ENCODE data around the gene PYGB. TPM values are rescaled to one million over a fixed set of nuclear protein-coding genes. Genes with fewer than 3 reads are reported as not detected.

The PYGB gene
- total RNA-seq, 1 experiment from 2014 or later: 78.9 TPM

GRCh38 chr20:25252686-25253421, 5.0 kb downstream of the PYGB start:
- Histone ChIP-seq H3K9me3 (no peaks in the 10 kb centered on the region), H3K4me1 (peaks cover 20% of the 10 kb centered on the region), H3K36me3 (ENCODE audit: control insufficient read depth, insufficient read depth, low read length) (no peaks in the 10 kb centered on the region; the same call in 1 of the 2 replicates), H3K27me3 (replicated peaks; ENCODE audit: control insufficient read depth, insufficient read depth, low read length) (no peaks in the 10 kb centered on the region), H3K4me3 (ENCODE audit: low read depth, low read length) (no peak overlapping the region)
- H3K27me3 Mint-ChIP-seq (ENCODE audit: insufficient read depth, unreplicated experiment): no peaks in the 10 kb centered on the region
- TF ChIP-seq, protein P1, sequence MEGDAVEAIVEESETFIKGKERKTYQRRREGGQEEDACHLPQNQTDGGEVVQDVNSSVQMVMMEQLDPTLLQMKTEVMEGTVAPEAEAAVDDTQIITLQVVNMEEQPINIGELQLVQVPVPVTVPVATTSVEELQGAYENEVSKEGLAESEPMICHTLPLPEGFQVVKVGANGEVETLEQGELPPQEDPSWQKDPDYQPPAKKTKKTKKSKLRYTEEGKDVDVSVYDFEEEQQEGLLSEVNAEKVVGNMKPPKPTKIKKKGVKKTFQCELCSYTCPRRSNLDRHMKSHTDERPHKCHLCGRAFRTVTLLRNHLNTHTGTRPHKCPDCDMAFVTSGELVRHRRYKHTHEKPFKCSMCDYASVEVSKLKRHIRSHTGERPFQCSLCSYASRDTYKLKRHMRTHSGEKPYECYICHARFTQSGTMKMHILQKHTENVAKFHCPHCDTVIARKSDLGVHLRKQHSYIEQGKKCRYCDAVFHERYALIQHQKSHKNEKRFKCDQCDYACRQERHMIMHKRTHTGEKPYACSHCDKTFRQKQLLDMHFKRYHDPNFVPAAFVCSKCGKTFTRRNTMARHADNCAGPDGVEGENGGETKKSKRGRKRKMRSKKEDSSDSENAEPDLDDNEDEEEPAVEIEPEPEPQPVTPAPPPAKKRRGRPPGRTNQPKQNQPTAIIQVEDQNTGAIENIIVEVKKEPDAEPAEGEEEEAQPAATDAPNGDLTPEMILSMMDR (IDR thresholded peaks at IDR 0.05; ENCODE audit: insufficient read depth in 1 of 2, low read depth in 1 of 2, low read length in 1 of 2, severe bottlenecking in 1 of 2, unreplicated experiment in 1 of 2): no peak
- no peak overlapping the region for H3K27ac Mint-ChIP-seq (ENCODE audit: unreplicated experiment)
- CTCF ChIA-PET: no interaction called here
- POLR2A ChIA-PET: interaction anchor here (0.5 to 1.4 kb wide), 2 partner anchors 57 to 248 kb away, joined by 4 to 5 read pairs; partner anchors contain the start of gene ENTPD6
- no TSS peak for BruUV-seq (replicated peaks)
- intact Hi-C loops (cut with micrococcal nuclease; ENCODE audit: unreplicated experiment): no loop called here
- H3K4me1 Mint-ChIP-seq (ENCODE audit: low read depth, unreplicated experiment): peaks cover 6% of the 10 kb centered on the region
- H3K4me3 Mint-ChIP-seq (ENCODE audit: unreplicated experiment): no peak overlapping the region
- no peak for DNase-seq
- no peaks in the 10 kb centered on the region for H3K9me3 Mint-ChIP-seq (ENCODE audit: unreplicated experiment)
- peaks cover 19% of the 10 kb centered on the region for H3K36me3 Mint-ChIP-seq (ENCODE audit: insufficient read depth, unreplicated experiment)

DNA sequence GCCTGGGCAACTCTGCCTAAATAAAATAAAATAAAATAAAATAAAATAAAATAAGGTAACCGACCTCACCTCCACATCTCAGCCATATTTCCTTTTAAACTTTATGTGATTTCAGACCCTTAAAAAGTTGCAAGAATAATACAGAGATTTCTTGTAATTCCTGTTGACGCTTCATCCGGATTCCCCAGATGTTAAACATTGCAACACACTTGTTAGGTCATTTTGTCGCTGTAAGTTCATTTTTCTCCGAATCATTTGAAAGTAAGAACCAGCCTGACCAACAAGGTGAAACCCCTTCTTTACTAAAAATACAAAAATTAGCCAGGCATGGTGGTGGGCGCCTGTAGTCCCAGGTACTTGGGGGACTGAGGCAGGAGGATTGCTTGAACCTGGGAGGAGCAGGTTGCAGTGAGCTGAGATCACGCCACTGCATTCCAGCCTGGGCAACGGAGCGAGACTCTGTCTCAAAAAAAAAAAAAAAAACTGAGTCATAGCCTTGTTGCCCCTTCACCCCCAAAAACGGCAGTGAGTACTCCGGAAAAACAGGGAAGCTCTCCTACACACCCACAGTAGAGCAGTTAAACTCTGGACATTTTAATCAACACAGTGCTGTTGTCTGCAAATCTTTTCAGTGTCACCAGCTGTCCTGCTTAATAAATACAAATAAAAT, 5.9 kb downstream of the PYGB start:
- TF ChIP-seq, protein P1 (IDR thresholded peaks at IDR 0.05; ENCODE audit: insufficient read depth in 1 of 2, low read depth in 1 of 2, low read length in 1 of 2, severe bottlenecking in 1 of 2, unreplicated experiment in 1 of 2): no peak
- Mint-ChIP-seq H3K27ac (ENCODE audit: unreplicated experiment) (no peak overlapping the region), H3K4me1 (ENCODE audit: low read depth, unreplicated experiment) (peaks cover 6% of the 10 kb centered on the region), H3K27me3 (ENCODE audit: insufficient read depth, unreplicated experiment) (no peaks in the 10 kb centered on the region), H3K36me3 (ENCODE audit: insufficient read depth, unreplicated experiment) (peaks cover 19% of the 10 kb centered on the region), H3K9me3 (ENCODE audit: unreplicated experiment) (no peaks in the 10 kb centered on the region), H3K4me3 (ENCODE audit: unreplicated experiment) (no peak overlapping the region)
- ChIA-PET POLR2A (no interaction called here), CTCF (no interaction called here)
- no TSS peak for BruUV-seq (replicated peaks)
- Histone ChIP-seq H3K36me3 (ENCODE audit: control insufficient read depth, insufficient read depth, low read length) (no peaks in the 10 kb centered on the region; the same call in 1 of the 2 replicates), H3K4me3 (ENCODE audit: low read depth, low read length) (no peak overlapping the region), H3K9me3 (no peaks in the 10 kb centered on the region), H3K27me3 (replicated peaks; ENCODE audit: control insufficient read depth, insufficient read depth, low read length) (no peaks in the 10 kb centered on the region), H3K4me1 (peaks cover 20% of the 10 kb centered on the region)
- DNase-seq: no peak
- intact Hi-C loops (cut with micrococcal nuclease; ENCODE audit: unreplicated experiment): no loop called here

- Histone ChIP-seq H3K4me1 (peaks cover 14% of the 10 kb centered on the region), H3K9me3 (no peaks in the 10 kb centered on the region), H3K36me3 (ENCODE audit: control insufficient read depth, insufficient read depth, low read length) (no peaks in the 10 kb centered on the region; the same call in none of the 2 replicates), H3K27me3 (replicated peaks; ENCODE audit: control insufficient read depth, insufficient read depth, low read length) (no peaks in the 10 kb centered on the region), H3K4me3 (ENCODE audit: low read depth, low read length) (no peak overlapping the region)
- no peak for DNase-seq
- Mint-ChIP-seq H3K9me3 (ENCODE audit: unreplicated experiment) (no peaks in the 10 kb centered on the region), H3K4me3 (ENCODE audit: unreplicated experiment) (no peak overlapping the region), H3K27me3 (ENCODE audit: insufficient read depth, unreplicated experiment) (no peaks in the 10 kb centered on the region), H3K27ac (ENCODE audit: unreplicated experiment) (no peak overlapping the region), H3K36me3 (ENCODE audit: insufficient read depth, unreplicated experiment) (peaks cover 23% of the 10 kb centered on the region), H3K4me1 (ENCODE audit: low read depth, unreplicated experiment) (no peaks in the 10 kb centered on the region)
- ChIA-PET POLR2A (no interaction called here), CTCF (no interaction called here)
- TF ChIP-seq, protein P1 (IDR thresholded peaks at IDR 0.05; ENCODE audit: insufficient read depth in 1 of 2, low read depth in 1 of 2, low read length in 1 of 2, severe bottlenecking in 1 of 2, unreplicated experiment in 1 of 2): no peak
- no TSS peak for BruUV-seq (replicated peaks)
- intact Hi-C loops (cut with micrococcal nuclease; ENCODE audit: unreplicated experiment): no loop called here
Measured at GRCh38 chr20:25254571-25254970, 6.7 kb downstream of the PYGB start.

All from Caco-2 (cell line).